ENCODE data around the gene NOX4.
"Not testable (repeated sequence)": the region's sequence is repeated elsewhere in the genome, so short reads cannot be mapped to it uniquely, and the experiment has no call there.

- not testable (repeated sequence) for TF ChIP-seq CTCF, POLR2AphosphoS5, POLR2A, EP300 (IDR thresholded peaks at IDR 0.05)
Observed at GRCh38 chr11:89310607-89311006, 180.6 kb downstream of the NOX4 start.

Measured in suprapubic skin (tissue), 4 donors.